Central memory CD4-positive, alpha-beta T cell (primary cell): Measurements from ENCODE around the gene SCOC.
"Not testable (repeated sequence)": the region's sequence is repeated elsewhere in the genome, so short reads cannot be mapped to it uniquely, and the experiment has no call there.

ENCODE experiments used
- DNase-seq: peaks from one replicate; pipeline ENCODE4 v3.0.0; 2022

Gene SCOC

GRCh38 chr4:140363051-140363450 lies 10.4 kb upstream of the SCOC start:
- DNase-seq = no peak

DNA sequence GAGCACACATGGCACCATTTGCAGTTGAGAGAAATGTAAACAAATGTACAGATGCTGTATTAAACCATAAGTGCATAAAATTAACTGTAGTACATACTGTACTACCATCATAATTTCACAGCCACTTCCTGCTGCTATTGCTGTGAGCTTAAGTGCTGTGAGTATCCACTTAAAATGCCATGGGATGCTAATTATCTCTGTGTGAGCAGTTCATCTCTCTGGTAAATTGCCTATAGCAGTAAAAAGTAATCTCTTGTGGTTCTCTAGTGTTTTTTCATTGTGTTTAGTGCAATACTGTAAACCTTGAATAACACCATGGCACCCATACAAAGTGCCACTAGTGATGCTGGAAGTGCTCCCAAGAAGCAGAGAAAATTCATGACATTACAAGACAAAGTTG lies 9.9 kb upstream of the SCOC start:
- DNase-seq = no peak

DNA sequence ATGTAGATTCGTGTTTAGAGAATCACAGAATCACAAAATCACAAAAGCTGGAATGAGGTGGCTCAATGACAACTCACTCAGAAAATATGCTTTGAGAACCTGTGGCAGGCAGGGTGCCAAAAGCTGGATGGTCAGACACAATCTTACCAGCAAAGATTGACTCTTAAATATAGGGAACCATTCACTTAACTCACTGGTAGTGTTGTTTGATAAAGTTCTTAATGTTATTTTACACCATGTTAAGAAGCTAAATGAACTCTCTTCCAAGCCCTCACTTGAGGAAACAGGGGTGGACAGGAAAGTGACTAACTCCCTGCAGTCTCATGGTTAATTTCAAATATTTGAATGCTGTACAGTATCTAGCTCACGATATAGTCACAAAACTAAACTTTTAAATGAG lies 5.7 kb upstream of the SCOC start:
- DNase-seq = no peak

GRCh38 chr4:140368686-140369085 lies 4.8 kb upstream of the SCOC start:
- DNase-seq = no peak

GRCh38 chr4:140372751-140373327 lies 607 bp upstream of the SCOC start:
- DNase-seq = peak; percentile 37

GRCh38 chr4:140374130-140374477 lies 658 bp downstream of the SCOC start:
- no peak for DNase-seq

DNA sequence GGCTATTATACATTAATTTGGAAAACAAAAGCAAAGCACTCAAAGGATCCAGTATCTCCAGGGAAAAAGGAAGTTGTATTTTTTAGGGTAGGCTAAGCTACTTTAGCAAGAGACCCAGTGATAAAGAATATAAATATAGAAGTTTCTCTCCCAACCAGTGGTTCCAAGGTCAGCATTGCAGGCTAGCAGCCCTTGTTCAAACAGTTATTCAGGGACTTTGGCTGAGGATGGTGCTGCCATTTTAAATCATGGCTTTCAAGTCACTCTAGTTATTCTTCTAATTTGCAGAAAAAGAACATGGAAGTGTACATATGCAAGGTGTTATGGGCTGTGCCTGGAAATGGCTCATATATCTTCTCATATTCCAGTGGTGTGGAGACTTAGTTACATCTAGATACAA lies 9.3 kb downstream of the SCOC start:
- DNase-seq = no peak

DNA sequence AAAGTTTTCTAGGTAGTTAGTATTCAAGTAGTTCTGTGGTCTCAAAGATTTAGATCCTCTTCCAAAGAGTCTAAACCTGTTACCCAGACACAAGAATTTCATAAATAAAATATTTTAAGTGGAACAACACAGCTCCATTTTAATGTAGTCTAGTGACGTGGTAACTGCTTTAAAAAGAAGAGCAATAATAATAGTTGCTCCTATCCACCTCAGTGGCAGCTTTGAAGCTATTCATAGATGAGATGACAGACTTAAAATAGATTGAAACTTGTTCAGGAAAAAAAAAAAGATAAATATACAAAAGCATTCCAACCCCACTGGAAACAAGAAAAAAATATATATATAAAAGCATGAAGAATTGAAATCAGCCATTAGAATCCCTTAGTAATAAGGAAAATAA lies 14.6 kb downstream of the SCOC start:
- no peak for DNase-seq

GRCh38 chr4:140395668-140396067 lies 22.2 kb downstream of the SCOC start:
- DNase-seq = no peak

- no peak for DNase-seq
These were observed 26.7 kb downstream of the SCOC start for GRCh38 chr4:140400111-140400510.

- no peak for DNase-seq
These were observed 32.8 kb downstream of the SCOC start for GRCh38 chr4:140406292-140406691.

DNA sequence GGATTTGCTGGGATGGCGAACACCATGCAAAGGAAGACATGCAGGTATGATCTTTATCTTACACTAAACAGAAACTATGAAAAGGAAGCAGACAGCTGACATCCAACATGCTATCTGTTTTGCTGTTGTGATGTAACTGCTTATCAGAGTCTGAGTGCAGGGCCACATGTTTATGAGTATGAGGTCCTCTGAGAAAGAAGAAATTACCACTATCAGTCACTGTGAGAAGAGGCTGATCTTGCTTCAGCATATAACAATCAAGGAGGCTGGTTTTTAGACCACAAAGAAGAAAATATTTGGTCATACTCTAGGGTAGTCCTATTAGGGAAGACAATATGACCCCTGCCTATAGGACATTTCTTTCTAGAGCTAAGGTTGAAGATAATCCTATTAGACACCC lies 35.5 kb downstream of the SCOC start:
- no peak for DNase-seq

- not testable (repeated sequence) for DNase-seq
These were observed 39.9 kb downstream of the SCOC start for GRCh38 chr4:140413130-140413969.

DNA sequence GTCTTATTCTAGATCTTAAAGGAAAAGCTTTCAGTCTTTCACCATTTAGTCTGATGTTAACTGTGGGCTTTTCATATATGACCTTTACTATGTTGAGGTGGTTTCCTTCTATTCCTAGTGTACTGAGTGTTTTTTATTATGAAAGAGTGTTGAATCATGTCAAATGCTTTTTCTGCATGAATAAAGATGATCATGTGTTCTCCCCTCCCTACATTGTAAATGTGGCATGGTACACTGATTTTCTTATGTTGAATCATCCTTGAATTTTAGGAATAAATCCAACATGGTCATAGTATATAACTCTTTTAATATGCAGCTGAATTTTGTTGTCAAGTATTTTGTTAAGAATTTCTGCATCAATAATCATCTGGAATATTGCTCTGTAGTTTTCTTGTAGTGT lies 49.7 kb downstream of the SCOC start:
- DNase-seq = no peak

DNA sequence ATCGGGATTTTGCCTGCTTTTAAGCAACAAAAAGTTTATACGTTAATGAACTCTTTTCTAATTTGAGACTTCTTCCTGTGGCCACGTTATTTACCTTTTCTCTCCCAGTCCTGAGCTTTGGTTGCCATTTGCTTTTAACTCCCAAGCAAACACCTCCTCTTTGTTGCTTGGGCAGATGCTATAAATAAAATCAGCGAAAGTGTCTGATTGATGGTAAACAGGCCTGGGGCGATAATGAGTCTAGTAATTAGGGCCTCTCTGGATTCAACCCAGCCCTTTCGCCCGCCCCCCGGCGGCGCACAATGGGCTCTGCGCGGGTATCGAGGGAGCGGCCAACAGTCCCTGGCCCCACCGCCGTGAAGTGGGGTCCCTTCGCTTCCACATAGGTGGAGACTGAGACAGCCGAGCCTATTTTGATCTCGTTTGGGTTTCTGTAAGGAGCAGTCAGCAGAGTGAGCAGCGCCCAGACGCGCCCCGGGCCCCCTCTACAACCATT lies 53.2 kb downstream of the SCOC start:
- no peak for DNase-seq

- DNase-seq = peak; percentile 5
These were observed 53.9 kb downstream of the SCOC start, which contains the start of gene CLGN for GRCh38 chr4:140427106-140427918. CLGN (minus strand) TSS chr4:140427648; CDS start chr4:140413078, 14,570 bp downstream.

GRCh38 chr4:140427919-140428471 lies 54.5 kb downstream of the SCOC start:
- DNase-seq = no peak
